Endodermal cell (in vitro differentiated cells): Measurements from ENCODE around the gene LRRC36. TPM values are rescaled to one million over a fixed set of nuclear protein-coding genes. Genes with fewer than 3 reads are reported as not detected.
A peak's percentile ranks its signal among the peaks of the same experiment; 100 is the strongest.

Experiments
- DNase-seq: peaks from one replicate; pipeline ENCODE4 v3.0.0-alpha.2; 2017
- H3K27ac ChIP-seq: 2 replicates; pipeline ENCODE4 v1.5.1; 2013; ENCODE audit warnings: mild to moderate bottlenecking, low read depth, low read length, moderate library complexity
- H3K27me3 ChIP-seq: 2 replicates; pipeline ENCODE4 v1.6.1; 2013; ENCODE audit warnings: mild to moderate bottlenecking, low read length, moderate library complexity; ENCODE audit not compliant: insufficient read depth, control insufficient read depth, poor library complexity, severe bottlenecking
- H3K36me3 ChIP-seq: 2 replicates; pipeline ENCODE4 v1.7.0; 2013; ENCODE audit warnings: mild to moderate bottlenecking, low read length, moderate library complexity; ENCODE audit not compliant: control insufficient read depth, insufficient read depth
- H3K4me1 ChIP-seq: one replicate; pipeline ENCODE4 v1.7.0; 2013; ENCODE audit warnings: low read length; ENCODE audit not compliant: control insufficient read depth, insufficient read depth
- H3K4me3 ChIP-seq: 2 replicates; pipeline ENCODE4 v1.5.1; 2013; ENCODE audit warnings: mild to moderate bottlenecking, low read length, moderate library complexity
- H3K9ac ChIP-seq: 2 replicates; pipeline ENCODE4 v1.6.1; 2013; ENCODE audit warnings: mild to moderate bottlenecking, low read length, moderate library complexity; ENCODE audit not compliant: poor library complexity, severe bottlenecking; ENCODE audit errors: extremely low read depth
- H3K9me3 ChIP-seq: 2 replicates; pipeline ENCODE4 v1.6.1; 2013; ENCODE audit warnings: mild to moderate bottlenecking, low read length, moderate library complexity; ENCODE audit not compliant: control insufficient read depth
- H3K27ac Mint-ChIP-seq: 2 replicates; pipeline ENCODE4 v1.8.0; 2020; ENCODE audit warnings: mixed read lengths
- H3K27me3 Mint-ChIP-seq: 2 replicates; pipeline ENCODE4 v1.8.0; 2021; ENCODE audit warnings: mild to moderate bottlenecking, mixed read lengths; ENCODE audit not compliant: insufficient read depth
- H3K36me3 Mint-ChIP-seq: 2 replicates; pipeline ENCODE4 v1.8.0; 2020; ENCODE audit warnings: low read depth, mixed read lengths
- H3K4me1 Mint-ChIP-seq: 2 replicates; pipeline ENCODE4 v1.8.0; 2020; ENCODE audit warnings: mixed read lengths
- H3K4me3 Mint-ChIP-seq: 2 replicates; pipeline ENCODE4 v1.8.0; 2020; ENCODE audit warnings: mild to moderate bottlenecking, moderate library complexity, mixed read lengths
- H3K9me3 Mint-ChIP-seq: 2 replicates; pipeline ENCODE4 v1.8.0; 2020; ENCODE audit warnings: mild to moderate bottlenecking, mixed read lengths
- CTCF ChIP-seq: fragments of 200-600 bp; sonication (generic); conservative IDR thresholded peaks from 2 replicates; pipeline ENCODE4 v1.5.0; 2021; ENCODE audit warnings: antibody characterized with exemption, mild to moderate bottlenecking
- WGBS, 2 experiments: methylation state at CpG; one replicate each; pipeline versions ENCODE4 v1.1.5 to v1.1.7; 2013; ENCODE audit warnings: missing lambda C conversion rate in 2 of 2, mixed read lengths in 1 of 2; ENCODE audit not compliant: insufficient coverage in 1 of 2, insufficient read length in 1 of 2; 5-methylcytosine and 5-hydroxymethylcytosine counted together
- total RNA-seq, 2 donors: library from RNA; stranded (reverse); fragmentation: NEBNext Ultra II Directional in 1 of 2; extraction: Animal tissue kit (Norgen Biotek cat#: 25700) in 1 of 2; gene quantifications; 2 replicates in 1 of 2; 3 replicates in 1 of 2; pipeline ENCODE4 v1.2.1, GENCODE V29; 2021

LRRC36 gene
- total RNA-seq, 2 donors from 2014 or later = 0.73 TPM; not detected in 1

DNA sequence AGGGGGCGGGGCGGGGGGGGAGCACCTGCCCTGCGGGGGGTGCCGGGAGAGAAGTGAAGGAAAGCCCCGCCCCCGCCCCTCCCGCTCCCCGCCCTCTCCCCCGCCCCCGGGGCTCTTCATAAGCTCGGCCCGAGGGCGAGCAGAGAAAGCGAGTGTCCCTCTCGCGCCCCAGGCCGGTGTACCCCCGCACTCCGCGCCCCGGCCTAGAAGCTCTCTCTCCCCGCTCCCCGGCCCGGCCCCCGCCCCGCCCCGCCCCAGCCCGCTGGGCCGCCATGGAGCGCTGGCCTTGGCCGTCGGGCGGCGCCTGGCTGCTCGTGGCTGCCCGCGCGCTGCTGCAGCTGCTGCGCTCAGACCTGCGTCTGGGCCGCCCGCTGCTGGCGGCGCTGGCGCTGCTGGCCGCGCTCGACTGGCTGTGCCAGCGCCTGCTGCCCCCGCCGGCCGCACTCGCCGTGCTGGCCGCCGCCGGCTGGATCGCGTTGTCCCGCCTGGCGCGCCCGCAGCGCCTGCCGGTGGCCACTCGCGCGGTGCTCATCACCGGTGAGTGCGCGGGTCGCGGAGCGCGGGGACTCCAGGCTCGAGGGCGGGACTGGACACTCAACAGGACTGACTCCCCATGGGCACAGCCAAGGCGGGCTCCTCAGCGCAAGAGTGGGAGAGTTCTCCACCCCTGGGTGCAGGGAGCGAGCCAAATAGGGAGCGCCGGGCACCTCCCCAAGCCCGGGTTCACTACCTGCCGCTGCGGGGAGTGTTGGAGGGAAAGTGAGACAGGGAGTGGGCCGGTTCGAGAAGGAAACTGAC, 104.6 kb downstream of the LRRC36 start, which contains the start of gene HSD11B2:
Gene HSD11B2 (plus strand): TSS at position 145 of the 798 bp plus-strand sequence. CDS start 128 bp downstream, at position 273.
- Histone ChIP-seq H3K27me3 (peaks cover 24% of the 10 kb centered on the region), H3K36me3 (no peaks in the 10 kb centered on the region), H3K27ac (peak within 1 kb of the TSS; percentile 83), H3K9me3 (no peaks in the 10 kb centered on the region), H3K4me3 (peak within 1 kb of the TSS; percentile 85), H3K4me1 (peaks cover 3% of the 10 kb centered on the region), H3K9ac (peak within 1 kb of the TSS; percentile 69)
- no peaks in the 10 kb centered on the region for H3K9me3 Mint-ChIP-seq
- H3K27ac Mint-ChIP-seq = no peak within 1 kb of the TSS
- 1 to 7% methylated on average over 3 to 78 of the region's 87 CpGs for WGBS, 2 experiments
- peak within 1 kb of the TSS; percentile 63 for H3K4me3 Mint-ChIP-seq
- peak; percentile 90 for DNase-seq
- H3K36me3 Mint-ChIP-seq = no peaks in the 10 kb centered on the region
- H3K4me1 Mint-ChIP-seq = peaks cover 26% of the 10 kb centered on the region
- TF ChIP-seq CTCF = peak; percentile 17
- H3K27me3 Mint-ChIP-seq = peaks cover 33% of the 10 kb centered on the region

GRCh38 chr16:67431775-67432505, 105.3 kb downstream of the LRRC36 start:
- peak; percentile 75 for DNase-seq
- Mint-ChIP-seq H3K27me3 (peaks cover 33% of the 10 kb centered on the region), H3K4me1 (peaks cover 26% of the 10 kb centered on the region), H3K27ac (peak overlapping the region; percentile 87), H3K9me3 (no peaks in the 10 kb centered on the region), H3K4me3 (peak overlapping the region; percentile 63), H3K36me3 (peaks cover 3% of the 10 kb centered on the region)
- H3K9me3 ChIP-seq = no peaks in the 10 kb centered on the region
- TF ChIP-seq CTCF = no peak
- peaks cover 3% of the 10 kb centered on the region for H3K4me1 ChIP-seq
- peak overlapping the region; percentile 85 for H3K4me3 ChIP-seq
- peak overlapping the region; percentile 69 for H3K9ac ChIP-seq
- no peaks in the 10 kb centered on the region for H3K36me3 ChIP-seq
- 37 to 59% methylated on average over 6 to 13 of the region's 13 CpGs for WGBS, 2 experiments
- peak overlapping the region; percentile 83 for H3K27ac ChIP-seq
- H3K27me3 ChIP-seq = peaks cover 24% of the 10 kb centered on the region

DNA sequence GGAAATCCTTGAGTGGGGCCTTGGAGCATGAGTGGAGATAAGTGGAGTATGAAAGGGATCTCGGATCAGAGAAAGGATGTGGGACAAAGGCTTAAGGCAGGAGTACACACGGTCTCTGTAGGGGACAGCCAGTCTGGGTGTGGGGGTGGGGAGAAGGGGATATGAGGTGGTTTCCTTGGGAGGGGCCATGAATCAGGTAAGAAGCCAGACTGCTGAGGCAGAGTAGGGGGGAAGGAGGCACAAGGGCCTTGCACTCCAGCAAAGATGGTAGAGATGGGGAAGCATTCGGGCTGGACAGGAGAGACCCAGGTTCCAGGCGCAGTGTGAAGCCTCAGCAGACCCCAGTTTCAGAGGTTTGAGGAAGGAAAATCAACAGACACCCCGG, 105.9 kb downstream of the LRRC36 start:
- WGBS, 2 experiments = 79% methylated on average over 5 of the region's 5 CpGs
- Mint-ChIP-seq H3K9me3 (no peaks in the 10 kb centered on the region), H3K36me3 (peaks cover 5% of the 10 kb centered on the region), H3K4me3 (peak overlapping the region; percentile 63), H3K27ac (peak overlapping the region; percentile 87), H3K4me1 (peaks cover 26% of the 10 kb centered on the region), H3K27me3 (peaks cover 33% of the 10 kb centered on the region)
- Histone ChIP-seq H3K9ac (peak overlapping the region; percentile 23), H3K4me1 (peaks cover 3% of the 10 kb centered on the region), H3K36me3 (peaks cover 4% of the 10 kb centered on the region), H3K27me3 (peaks cover 24% of the 10 kb centered on the region), H3K4me3 (peak overlapping the region; percentile 85), H3K27ac (peak overlapping the region; percentile 83), H3K9me3 (no peaks in the 10 kb centered on the region)
- no peak for DNase-seq
- TF ChIP-seq CTCF = no peak
